ENCODE data around the gene BLZF1. TPM values are rescaled to one million over a fixed set of nuclear protein-coding genes. Genes with fewer than 3 reads are reported as not detected.

Gene BLZF1
- total and polyA plus RNA-seq, 2 of the 8 experiments (the other 6 are each of a cell fraction or from before 2014, with no cell fraction given) = 1.8 to 10.3 TPM

- WGBS, 2 experiments (ENCODE audit: extremely low coverage in 1 of 2, insufficient coverage in 1 of 2, insufficient read length in 1 of 2, insufficient replicate concordance in 2 of 2, low coverage in 1 of 2, low lambda C conversion rate in 2 of 2, missing lambda C conversion rate in 1 of 2) = 90% methylated on average over 3 of the region's 3 CpGs; no CpG with 5 or more reads in 1 of the 2 experiments
- H3K14ac ChIP-seq (ENCODE audit: insufficient read length) = no peak overlapping the region
- no peak for FAIRE-seq
These were observed 49.3 kb upstream of the BLZF1 start for GRCh38 chr1:169318536-169319244.

More at GRCh38 chr1:169318536-169319244, 49.3 kb upstream of the BLZF1 start:
- no peak for TF ChIP-seq SP4 (IDR thresholded peaks at IDR 0.05; ENCODE audit: low read length)
- TF ChIP-seq USF2 (IDR thresholded peaks at IDR 0.05; ENCODE audit: low read length) = no peak
- TF ChIP-seq KDM5A (IDR thresholded peaks at IDR 0.05; ENCODE audit: low read length) = no peak
- TF ChIP-seq SP1 (IDR thresholded peaks at IDR 0.05; ENCODE audit: low read depth, low read length) = no peak
- no peak for TF ChIP-seq PHF8 (conservative IDR thresholded peaks at IDR 0.05; ENCODE audit: low read depth, low read length)
- no peak for TF ChIP-seq FOSL1 (IDR thresholded peaks at IDR 0.05; ENCODE audit: insufficient read depth, low read depth, low read length)
- TF ChIP-seq SIX5 (IDR thresholded peaks at IDR 0.05; ENCODE audit: low read depth, low read length) = no peak
- no peak for TF ChIP-seq CHD1 (IDR thresholded peaks at IDR 0.05; ENCODE audit: low read depth, low read length)
- no peak for TF ChIP-seq GTF2F1 (IDR thresholded peaks at IDR 0.05; ENCODE audit: borderline replicate concordance, low read depth, low read length)
- no peak for TF ChIP-seq CBX8 (IDR thresholded peaks at IDR 0.05; ENCODE audit: borderline replicate concordance, low read depth, low read length)
- TF ChIP-seq RFX5 (IDR thresholded peaks at IDR 0.05; ENCODE audit: borderline replicate concordance, low read depth, low read length) = no peak
- no peak for TF ChIP-seq RNF2 (IDR thresholded peaks at IDR 0.05; ENCODE audit: borderline replicate concordance, low read depth, low read length, missing control alignments, poor library complexity, severe bottlenecking)
- no peaks in the 10 kb centered on the region for H4K20me1 ChIP-seq (replicated peaks in 1 of 2; ENCODE audit: control insufficient read depth in 1 of 2, insufficient read depth in 2 of 2, low read length in 2 of 2)
- no peak overlapping the region for H4K8ac ChIP-seq (ENCODE audit: extremely low read depth, insufficient read depth, low read length)
- H2BK20ac ChIP-seq (ENCODE audit: low read length) = no peak overlapping the region
- H2AK5ac ChIP-seq (ENCODE audit: low read depth, low read length) = no peak overlapping the region
- DNase-seq (ENCODE audit: low read depth in 1 of 2, low spot score in 2 of 2) = no peak
- H3K9ac ChIP-seq (replicated peaks in 1 of 4; ENCODE audit: extremely low read depth in 1 of 4, low read depth in 3 of 4, low read length in 3 of 4) = no peak overlapping the region
- H3K23me2 ChIP-seq (ENCODE audit: low read depth, low read length) = no peaks in the 10 kb centered on the region
- POLR2A ChIA-PET (ENCODE audit: partially characterized antibody) = no interaction called here
- H3K4me2 ChIP-seq (ENCODE audit: insufficient read depth in 1 of 2, low read depth in 2 of 2, low read length in 2 of 2) = no peak overlapping the region
- no peak overlapping the region for H3K23ac ChIP-seq (ENCODE audit: insufficient read length)
- no peak overlapping the region for H4K91ac ChIP-seq (replicated peaks; ENCODE audit: insufficient read length, low read length)
- peaks cover 0 to 3% (median 0%) of the 10 kb centered on the region in 4 experiments; a peak in 1 of 7 replicates for H3K4me1 ChIP-seq (replicated peaks in 1 of 4; ENCODE audit: control insufficient read depth in 3 of 4, insufficient read depth in 4 of 4, low read length in 3 of 4)
- no peak overlapping the region for H3K56ac ChIP-seq (replicated peaks; ENCODE audit: insufficient read length, low read depth, low read length)
- no peak overlapping the region for H2BK5ac ChIP-seq (ENCODE audit: low read depth, low read length)
- no peak overlapping the region for H3K27ac ChIP-seq (ENCODE audit: low read depth, low read length)
- H3K79me2 ChIP-seq (ENCODE audit: control insufficient read depth in 1 of 2, insufficient read depth in 2 of 2, low read length in 2 of 2) = no peaks in the 10 kb centered on the region
- H2AFZ ChIP-seq (ENCODE audit: low read length) = no peak overlapping the region
- H2BK12ac ChIP-seq (ENCODE audit: low read depth, low read length) = no peak overlapping the region
- H4K5ac ChIP-seq (ENCODE audit: insufficient read length, low read depth, low read length) = no peak overlapping the region
- H3K36me3 ChIP-seq (ENCODE audit: control insufficient read depth in 2 of 4, insufficient read depth in 4 of 4, low read length in 3 of 4) = no peaks in the 10 kb centered on the region
- H2BK15ac ChIP-seq (ENCODE audit: low read length) = no peak overlapping the region
- H3K4me3 ChIP-seq (ENCODE audit: extremely low read depth in 1 of 4, insufficient read depth in 2 of 4, low read depth in 3 of 4, low read length in 4 of 4) = no peak overlapping the region
- H3K4ac ChIP-seq (replicated peaks; ENCODE audit: insufficient read length, low read depth, low read length) = no peak overlapping the region
- CTCF ChIA-PET (ENCODE audit: partially characterized antibody) = no interaction called here
- no peaks in the 10 kb centered on the region for H3K9me3 ChIP-seq (ENCODE audit: insufficient read depth in 2 of 2, low read depth in 1 of 2, low read length in 1 of 2)
- no peak overlapping the region for H3K18ac ChIP-seq (ENCODE audit: extremely low read depth, low read length)
- no peaks in the 10 kb centered on the region for H3K79me1 ChIP-seq (ENCODE audit: low read depth, low read length)
- no peaks in the 10 kb centered on the region for H3K27me3 ChIP-seq (replicated peaks in 1 of 4; ENCODE audit: control insufficient read depth in 3 of 4, extremely low read depth in 1 of 4, insufficient read depth in 3 of 4, low read length in 3 of 4)
- H2BK120ac ChIP-seq (replicated peaks; ENCODE audit: low read depth, low read length) = no peak overlapping the region
